Measurements from ENCODE around the gene UCHL1.

The UCHL1 gene

GRCh38 chr4:41282366-41282765 lies 25.6 kb downstream of the UCHL1 start:
- H3K9ac ChIP-seq, result no peak overlapping the region
- H3K4me2 ChIP-seq (ENCODE audit: low read length), result no peak overlapping the region
- TF ChIP-seq CTCF (IDR thresholded peaks at IDR 0.05), result no peak
- H2AFZ ChIP-seq, result no peak overlapping the region
- H3K36me3 ChIP-seq (ENCODE audit: control insufficient read depth, insufficient read depth, low read length), result no peaks in the 10 kb centered on the region
- H3K4me3 ChIP-seq (ENCODE audit: low read depth, low read length), result no peak overlapping the region
- no peak overlapping the region for H3K27ac ChIP-seq
- H3K4me1 ChIP-seq, result peaks cover 7% of the 10 kb centered on the region
- no peaks in the 10 kb centered on the region for H3K9me3 ChIP-seq (ENCODE audit: control insufficient read depth, low read length)
- H3K27me3 ChIP-seq (ENCODE audit: control insufficient read depth, insufficient read depth, low read length), result no peaks in the 10 kb centered on the region
- H3K79me2 ChIP-seq, result no peaks in the 10 kb centered on the region

- no peak overlapping the region for H3K4me2 ChIP-seq (ENCODE audit: low read length)
- no peak for TF ChIP-seq CTCF (IDR thresholded peaks at IDR 0.05)
- H3K36me3 ChIP-seq (ENCODE audit: control insufficient read depth, insufficient read depth, low read length), result no peaks in the 10 kb centered on the region
- H3K27me3 ChIP-seq (ENCODE audit: control insufficient read depth, insufficient read depth, low read length), result no peaks in the 10 kb centered on the region
- no peak overlapping the region for H3K27ac ChIP-seq
- H3K4me1 ChIP-seq, result peaks cover 7% of the 10 kb centered on the region
- no peaks in the 10 kb centered on the region for H3K79me2 ChIP-seq
- no peak overlapping the region for H3K9ac ChIP-seq
- no peak overlapping the region for H3K4me3 ChIP-seq (ENCODE audit: low read depth, low read length)
- H3K9me3 ChIP-seq (ENCODE audit: control insufficient read depth, low read length), result no peaks in the 10 kb centered on the region
- H2AFZ ChIP-seq, result no peak overlapping the region
Measured at GRCh38 chr4:41285202-41285863, 28.6 kb downstream of the UCHL1 start.

GRCh38 chr4:41285864-41286235 lies 29.1 kb downstream of the UCHL1 start:
- Histone ChIP-seq H3K79me2 (no peaks in the 10 kb centered on the region), H3K27me3 (ENCODE audit: control insufficient read depth, insufficient read depth, low read length) (no peaks in the 10 kb centered on the region), H3K9me3 (ENCODE audit: control insufficient read depth, low read length) (no peaks in the 10 kb centered on the region), H3K9ac (no peak overlapping the region), H3K4me3 (ENCODE audit: low read depth, low read length) (no peak overlapping the region), H2AFZ (no peak overlapping the region), H3K36me3 (ENCODE audit: control insufficient read depth, insufficient read depth, low read length) (no peaks in the 10 kb centered on the region), H3K4me2 (ENCODE audit: low read length) (no peak overlapping the region), H3K4me1 (peaks cover 7% of the 10 kb centered on the region), H3K27ac (peak overlapping the region; percentile 78)
- no peak for TF ChIP-seq CTCF (IDR thresholded peaks at IDR 0.05)

GRCh38 chr4:41287005-41287404 lies 30.3 kb downstream of the UCHL1 start:
- H3K9ac ChIP-seq, result no peak overlapping the region
- peak overlapping the region; percentile 28 for H2AFZ ChIP-seq
- no peak for TF ChIP-seq CTCF (IDR thresholded peaks at IDR 0.05)
- H3K36me3 ChIP-seq (ENCODE audit: control insufficient read depth, insufficient read depth, low read length), result no peaks in the 10 kb centered on the region
- H3K27me3 ChIP-seq (ENCODE audit: control insufficient read depth, insufficient read depth, low read length), result no peaks in the 10 kb centered on the region
- H3K27ac ChIP-seq, result peak overlapping the region; percentile 78
- no peaks in the 10 kb centered on the region for H3K9me3 ChIP-seq (ENCODE audit: control insufficient read depth, low read length)
- H3K4me1 ChIP-seq, result peaks cover 7% of the 10 kb centered on the region
- no peaks in the 10 kb centered on the region for H3K79me2 ChIP-seq
- no peak overlapping the region for H3K4me3 ChIP-seq (ENCODE audit: low read depth, low read length)
- no peak overlapping the region for H3K4me2 ChIP-seq (ENCODE audit: low read length)

GRCh38 chr4:41287852-41288251 lies 31.1 kb downstream of the UCHL1 start:
- peaks cover 7% of the 10 kb centered on the region for H3K4me1 ChIP-seq
- H3K4me3 ChIP-seq (ENCODE audit: low read depth, low read length), result no peak overlapping the region
- H3K27me3 ChIP-seq (ENCODE audit: control insufficient read depth, insufficient read depth, low read length), result no peaks in the 10 kb centered on the region
- no peaks in the 10 kb centered on the region for H3K9me3 ChIP-seq (ENCODE audit: control insufficient read depth, low read length)
- TF ChIP-seq CTCF (IDR thresholded peaks at IDR 0.05), result peak; percentile 36
- peak overlapping the region; percentile 19 for H2AFZ ChIP-seq
- H3K36me3 ChIP-seq (ENCODE audit: control insufficient read depth, insufficient read depth, low read length), result no peaks in the 10 kb centered on the region
- peak overlapping the region; percentile 24 for H3K4me2 ChIP-seq (ENCODE audit: low read length)
- H3K9ac ChIP-seq, result no peak overlapping the region
- peak overlapping the region; percentile 78 for H3K27ac ChIP-seq
- no peaks in the 10 kb centered on the region for H3K79me2 ChIP-seq

Measured in parathyroid adenoma (tissue), 2 donors.